AG09309 (cell line): ENCODE results near the gene KAT5.
"Not testable (repeated sequence)": the region's sequence is repeated elsewhere in the genome, so short reads cannot be mapped to it uniquely, and the experiment has no call there.

Experiments
- DNase-seq: peaks from one replicate; pipeline ENCODE4 v3.0.0-alpha.2; 2010; ENCODE audit warnings: low read depth
- H3K4me3 ChIP-seq: 2 replicates; pipeline ENCODE4 v1.5.1; 2011; ENCODE audit warnings: mild to moderate bottlenecking, low read depth, low read length, moderate library complexity; ENCODE audit not compliant: control insufficient read depth
- TF ChIP-seq, protein P1 (sequence below): IDR thresholded peaks from 2 replicates; pipeline ENCODE4 v1.5.1; 2011; ENCODE audit warnings: mild to moderate bottlenecking, low read depth, low read length, inconsistent platforms; ENCODE audit not compliant: insufficient read depth, control insufficient read depth; ENCODE audit errors: missing control alignments

KAT5 gene

DNA sequence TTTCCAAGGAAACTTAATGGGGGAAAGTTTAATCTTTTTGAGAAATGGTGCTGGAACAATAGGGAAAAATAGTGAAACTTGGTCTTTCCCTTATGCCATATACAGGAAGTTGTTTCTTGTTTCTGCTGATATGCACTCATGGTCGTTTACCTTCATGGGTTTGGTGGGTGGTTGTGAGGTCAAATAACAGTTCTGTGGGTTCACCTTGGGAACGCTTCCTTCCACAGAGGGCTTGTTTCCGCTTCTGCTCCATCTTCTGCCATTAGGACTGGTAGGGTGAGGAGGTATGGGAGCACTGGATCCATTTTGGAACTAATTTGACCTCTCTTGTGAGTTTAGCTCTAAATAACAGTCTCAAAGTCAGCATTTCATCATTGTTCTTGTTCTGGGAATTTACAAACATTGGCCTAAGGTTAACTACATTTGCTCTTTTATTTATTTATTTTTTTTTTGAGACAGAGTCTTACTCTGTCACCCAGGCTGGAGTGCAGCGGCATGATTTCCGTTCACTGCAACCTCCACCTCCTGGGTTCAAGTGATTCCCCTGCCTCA, 31.8 kb upstream of the KAT5 start:
- no peak for DNase-seq
- no peak overlapping the region for H3K4me3 ChIP-seq
- TF ChIP-seq, protein P1, sequence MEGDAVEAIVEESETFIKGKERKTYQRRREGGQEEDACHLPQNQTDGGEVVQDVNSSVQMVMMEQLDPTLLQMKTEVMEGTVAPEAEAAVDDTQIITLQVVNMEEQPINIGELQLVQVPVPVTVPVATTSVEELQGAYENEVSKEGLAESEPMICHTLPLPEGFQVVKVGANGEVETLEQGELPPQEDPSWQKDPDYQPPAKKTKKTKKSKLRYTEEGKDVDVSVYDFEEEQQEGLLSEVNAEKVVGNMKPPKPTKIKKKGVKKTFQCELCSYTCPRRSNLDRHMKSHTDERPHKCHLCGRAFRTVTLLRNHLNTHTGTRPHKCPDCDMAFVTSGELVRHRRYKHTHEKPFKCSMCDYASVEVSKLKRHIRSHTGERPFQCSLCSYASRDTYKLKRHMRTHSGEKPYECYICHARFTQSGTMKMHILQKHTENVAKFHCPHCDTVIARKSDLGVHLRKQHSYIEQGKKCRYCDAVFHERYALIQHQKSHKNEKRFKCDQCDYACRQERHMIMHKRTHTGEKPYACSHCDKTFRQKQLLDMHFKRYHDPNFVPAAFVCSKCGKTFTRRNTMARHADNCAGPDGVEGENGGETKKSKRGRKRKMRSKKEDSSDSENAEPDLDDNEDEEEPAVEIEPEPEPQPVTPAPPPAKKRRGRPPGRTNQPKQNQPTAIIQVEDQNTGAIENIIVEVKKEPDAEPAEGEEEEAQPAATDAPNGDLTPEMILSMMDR: no peak

DNA sequence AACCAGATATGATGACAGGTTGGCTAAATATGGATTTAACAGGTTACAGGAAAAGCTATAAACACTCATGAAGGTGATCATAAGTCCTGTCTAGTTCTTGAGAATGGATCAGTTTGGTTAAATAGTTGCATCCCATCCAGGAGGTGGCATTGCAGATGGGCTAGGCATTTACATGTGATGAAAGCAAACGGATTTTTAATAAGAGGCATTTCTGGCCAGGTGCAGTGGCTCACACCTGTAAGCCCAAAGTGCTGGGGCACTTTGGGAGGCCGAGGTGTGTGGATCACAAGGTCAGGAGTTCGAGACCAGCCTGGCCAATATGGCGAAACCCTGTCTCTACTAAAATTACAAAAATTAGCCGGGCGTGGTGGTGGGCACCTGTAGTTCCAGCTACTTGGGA, 28.6 kb upstream of the KAT5 start:
- DNase-seq, H3K4me3 ChIP-seq: not testable (repeated sequence)

DNA sequence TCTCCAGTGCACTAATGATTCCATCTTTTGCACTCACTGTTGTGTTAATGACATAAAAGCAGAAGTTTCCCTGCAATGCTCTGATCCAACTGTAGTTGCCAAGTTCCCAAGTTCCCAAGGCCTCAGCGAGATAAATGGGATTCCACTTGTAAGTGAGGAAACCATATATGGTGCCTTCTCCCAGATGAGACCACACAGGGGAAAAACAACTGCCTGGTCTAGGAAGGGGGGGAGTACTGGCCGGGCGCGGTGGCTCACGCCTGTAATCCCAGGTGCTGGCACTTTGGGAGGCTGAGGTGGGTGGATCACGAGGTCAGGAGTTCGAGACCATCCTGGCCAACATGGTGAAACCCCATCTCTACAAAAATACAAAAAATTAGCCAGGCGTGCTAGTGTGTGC, 26.1 kb upstream of the KAT5 start:
- DNase-seq: no peak
- H3K4me3 ChIP-seq: no peak overlapping the region
- TF ChIP-seq, protein P1: no peak

DNA sequence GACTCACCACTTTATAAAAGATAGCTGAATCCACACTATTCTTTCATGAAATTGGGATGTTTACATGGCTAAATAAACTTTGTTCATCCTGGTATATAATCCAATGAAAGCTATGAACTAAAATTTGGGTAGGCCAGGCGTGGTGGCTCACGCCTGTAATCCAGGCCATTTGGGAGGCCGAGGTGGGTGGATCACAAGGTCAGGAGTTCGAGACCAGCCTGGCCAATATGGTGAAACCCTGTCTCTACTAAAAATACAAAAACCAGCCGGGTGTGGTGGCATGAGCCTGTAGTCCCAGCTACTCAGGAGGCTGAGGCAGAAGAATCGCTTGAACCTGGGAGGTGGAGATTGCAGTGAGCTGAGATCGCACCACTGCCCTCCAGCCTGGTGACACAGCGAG, 20.2 kb upstream of the KAT5 start:
- not testable (repeated sequence) for H3K4me3 ChIP-seq

DNA sequence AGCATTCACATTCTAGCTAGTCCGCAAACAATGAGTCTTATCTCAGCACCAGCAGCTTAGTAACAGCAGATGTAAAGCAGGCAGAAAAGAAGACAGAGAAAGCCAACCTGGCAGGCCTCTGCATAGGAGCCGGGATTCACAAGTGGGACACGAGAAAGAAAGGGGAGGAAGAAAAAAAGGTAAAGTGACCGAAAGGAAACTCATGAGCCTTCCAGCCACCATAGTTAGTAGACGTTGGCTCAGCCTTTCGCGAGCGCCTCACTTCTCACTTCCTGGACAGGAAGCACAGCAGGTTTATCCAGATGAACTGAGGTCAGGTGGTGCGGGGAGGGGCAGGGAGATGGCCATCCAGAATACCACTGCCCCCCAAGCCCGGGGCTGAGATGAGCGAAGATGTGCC, 19.7 kb upstream of the KAT5 start:
- no peak for DNase-seq

More for the DNA sequence above, 20.2 kb upstream of the KAT5 start:
- not testable (repeated sequence) for DNase-seq

DNA sequence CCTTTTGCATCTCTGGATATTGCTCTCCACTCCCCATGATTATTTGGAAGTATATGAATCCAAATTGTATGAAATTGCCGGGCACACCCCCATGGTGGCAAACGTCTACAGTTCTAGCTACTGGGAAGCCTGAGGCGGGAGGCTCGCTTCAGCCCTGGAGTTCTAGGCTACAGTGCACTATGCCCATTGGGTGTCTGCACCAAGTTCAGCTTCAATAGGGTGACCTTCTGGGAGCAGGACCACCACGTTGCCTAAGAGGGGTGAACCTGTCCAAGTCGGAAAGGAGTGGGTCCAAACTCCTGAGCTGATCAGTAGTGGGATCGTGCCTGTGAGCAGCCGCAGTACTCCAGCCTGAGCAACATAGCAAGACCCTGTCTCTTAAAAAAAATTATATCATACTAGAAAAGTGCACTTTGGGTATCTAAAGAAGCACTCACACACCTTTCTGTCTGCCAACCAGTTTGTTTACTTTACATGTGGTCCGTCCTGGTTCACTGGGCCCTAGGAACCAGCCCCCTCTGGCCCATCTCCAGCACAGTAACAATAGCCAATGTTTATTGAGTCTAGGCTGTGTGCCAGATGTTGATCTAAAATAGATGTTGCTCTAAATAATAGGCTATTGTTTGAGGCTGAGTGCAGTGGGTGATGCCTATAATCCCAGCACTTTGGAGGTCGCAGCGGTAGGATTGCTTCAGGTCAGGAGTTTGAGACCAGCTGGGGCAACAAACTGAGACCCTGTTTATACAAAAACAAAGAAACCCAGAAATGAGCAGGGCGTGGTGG, 16.4 kb upstream of the KAT5 start:
- DNase-seq: no peak

More for the DNA sequence above, 19.7 kb upstream of the KAT5 start:
- no peak overlapping the region for H3K4me3 ChIP-seq
- TF ChIP-seq, protein P1: no peak

DNA sequence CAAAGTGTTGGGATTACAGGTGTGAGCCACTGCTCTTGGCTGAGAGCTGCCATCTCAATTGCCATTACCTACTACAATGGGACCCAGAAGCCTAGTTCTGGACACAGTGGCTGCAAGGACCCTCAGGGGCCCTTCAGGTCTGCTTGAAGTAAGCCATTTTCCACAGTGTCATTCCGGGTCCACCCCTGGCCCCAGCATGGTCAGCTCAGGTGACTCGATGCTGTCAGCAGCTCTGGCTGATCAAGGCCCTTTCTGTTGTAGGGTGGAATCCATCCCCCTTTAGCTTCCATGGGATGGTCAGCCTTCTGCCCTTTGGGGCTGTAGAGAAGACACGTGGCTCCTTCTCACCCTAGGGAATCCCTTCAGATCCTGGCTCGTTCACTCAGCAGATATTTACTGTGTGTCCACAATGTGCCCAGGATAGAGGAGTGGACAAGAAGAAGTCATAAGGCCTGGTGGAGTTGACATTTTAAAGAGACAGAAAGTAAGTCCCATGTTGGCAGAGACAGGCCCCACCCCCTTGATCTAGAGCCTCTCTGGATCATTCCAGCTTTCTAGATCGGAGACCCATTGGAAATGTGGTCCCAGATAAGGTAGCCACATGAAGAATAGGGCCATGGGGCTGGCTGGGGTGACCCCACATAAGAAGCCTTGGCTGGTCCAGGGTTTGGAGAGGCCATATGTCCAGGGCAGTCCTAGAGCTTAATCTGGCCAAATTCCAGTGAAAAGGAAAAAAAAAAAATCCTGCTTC, 15.1 kb upstream of the KAT5 start:
- TF ChIP-seq, protein P1: no peak
- no peak overlapping the region for H3K4me3 ChIP-seq
- no peak for DNase-seq

More for the DNA sequence above, 16.4 kb upstream of the KAT5 start:
- H3K4me3 ChIP-seq: no peak overlapping the region
- TF ChIP-seq, protein P1: no peak

DNA sequence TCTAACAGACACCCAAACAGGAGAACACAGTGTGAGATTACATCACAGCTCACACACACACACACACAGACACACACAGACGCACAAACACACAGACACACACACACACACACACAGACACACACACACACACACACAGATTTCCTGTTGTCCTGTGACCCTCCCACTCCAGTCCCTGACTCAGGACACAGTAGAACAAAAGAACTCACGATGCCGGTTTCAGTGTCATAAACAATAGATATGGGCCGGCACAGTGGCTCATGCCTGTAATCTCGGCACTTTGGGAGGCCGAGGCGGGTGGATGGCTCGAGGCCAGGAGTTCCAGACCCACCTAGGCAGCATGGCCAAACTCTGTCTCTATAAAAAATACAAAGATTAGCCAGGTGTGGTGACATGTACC, 13.8 kb upstream of the KAT5 start:
- no peak overlapping the region for H3K4me3 ChIP-seq
- TF ChIP-seq, protein P1: no peak
- no peak for DNase-seq
